Activated naive CD4-positive, alpha-beta T cell treated with Interleukin-2 at 50 U/mL for 16 hours (primary cell): ENCODE data around the gene CA6.
"Not testable (repeated sequence)": the region's sequence is repeated elsewhere in the genome, so short reads cannot be mapped to it uniquely, and the experiment has no call there.

Source experiments
- DNase-seq: peaks from one replicate; pipeline ENCODE4 v3.0.0-alpha.2; 2020

The CA6 gene

DNA sequence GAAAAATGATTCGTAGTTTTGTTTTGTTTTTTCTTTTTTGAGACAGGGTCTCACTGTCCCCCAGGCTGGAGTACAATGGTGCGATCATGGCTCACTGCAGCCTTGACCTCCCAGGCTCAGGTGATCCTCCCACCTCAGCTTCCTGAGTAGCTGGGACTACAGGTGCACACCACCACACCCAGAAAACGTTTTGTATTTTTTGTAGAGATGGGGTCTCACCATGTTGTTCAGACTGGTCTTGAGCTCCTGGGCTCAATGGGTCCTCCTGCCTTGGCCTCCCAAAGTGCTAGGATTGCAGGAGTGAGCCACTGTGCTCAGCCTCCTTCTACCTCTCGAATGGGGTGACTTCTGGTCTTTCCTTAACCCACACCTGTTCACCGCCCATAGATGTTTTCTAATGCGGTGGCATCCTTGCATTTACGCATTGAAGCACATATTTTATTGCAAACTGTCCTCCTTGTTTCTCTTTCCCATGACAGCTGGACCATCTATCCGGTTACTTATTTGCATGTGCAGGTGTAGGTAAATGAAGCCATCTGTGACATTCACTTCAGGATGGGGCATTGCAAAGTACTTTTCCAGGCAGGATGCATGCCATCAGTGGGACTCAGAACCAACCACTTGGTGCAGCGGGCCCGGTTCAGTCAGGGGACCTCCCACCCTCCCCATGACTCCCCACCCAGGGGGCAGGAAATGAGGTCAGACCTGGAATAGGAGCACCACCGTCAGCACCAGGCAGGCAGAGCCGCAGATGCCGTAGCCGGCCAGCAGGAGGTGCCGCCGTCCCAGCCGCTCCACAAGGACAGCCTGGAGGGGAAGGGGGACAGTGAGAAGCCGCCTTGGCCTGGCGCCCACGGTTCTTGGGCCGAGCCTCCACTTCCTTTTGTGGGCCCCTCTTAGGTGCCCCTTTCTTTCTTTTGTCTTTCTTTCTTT lies 64.0 kb downstream of the CA6 start:
- DNase-seq, result peak; percentile 14

DNA sequence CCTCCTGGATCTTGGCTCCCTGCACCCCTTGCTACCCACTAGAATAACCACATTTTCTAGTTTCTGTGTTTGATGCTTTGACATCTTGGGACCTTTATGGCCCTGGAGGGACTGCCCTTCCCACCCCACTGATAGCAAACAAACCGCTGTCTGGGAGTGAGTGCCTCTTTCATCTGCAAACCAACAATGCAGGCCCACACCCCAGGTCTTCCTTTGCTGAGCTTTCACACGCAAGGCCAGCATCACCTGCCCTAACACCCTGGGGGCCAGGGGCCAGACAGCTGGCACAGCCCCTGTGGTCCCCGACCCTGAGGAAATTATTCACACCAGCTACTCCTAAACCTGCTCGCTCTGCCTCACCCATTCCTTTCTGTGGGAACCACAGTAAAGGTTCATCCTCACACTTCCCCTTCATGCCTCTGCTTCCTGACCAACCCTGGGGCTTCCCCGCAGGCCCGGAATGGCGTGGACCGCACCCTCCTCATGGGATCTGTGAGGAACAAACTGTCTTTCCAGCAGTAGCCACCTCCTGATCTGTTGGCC lies 65.2 kb downstream of the CA6 start:
- DNase-seq, result no peak

- no peak for DNase-seq
Measured at GRCh38 chr1:9013819-9014218, 68.2 kb downstream of the CA6 start.

DNA sequence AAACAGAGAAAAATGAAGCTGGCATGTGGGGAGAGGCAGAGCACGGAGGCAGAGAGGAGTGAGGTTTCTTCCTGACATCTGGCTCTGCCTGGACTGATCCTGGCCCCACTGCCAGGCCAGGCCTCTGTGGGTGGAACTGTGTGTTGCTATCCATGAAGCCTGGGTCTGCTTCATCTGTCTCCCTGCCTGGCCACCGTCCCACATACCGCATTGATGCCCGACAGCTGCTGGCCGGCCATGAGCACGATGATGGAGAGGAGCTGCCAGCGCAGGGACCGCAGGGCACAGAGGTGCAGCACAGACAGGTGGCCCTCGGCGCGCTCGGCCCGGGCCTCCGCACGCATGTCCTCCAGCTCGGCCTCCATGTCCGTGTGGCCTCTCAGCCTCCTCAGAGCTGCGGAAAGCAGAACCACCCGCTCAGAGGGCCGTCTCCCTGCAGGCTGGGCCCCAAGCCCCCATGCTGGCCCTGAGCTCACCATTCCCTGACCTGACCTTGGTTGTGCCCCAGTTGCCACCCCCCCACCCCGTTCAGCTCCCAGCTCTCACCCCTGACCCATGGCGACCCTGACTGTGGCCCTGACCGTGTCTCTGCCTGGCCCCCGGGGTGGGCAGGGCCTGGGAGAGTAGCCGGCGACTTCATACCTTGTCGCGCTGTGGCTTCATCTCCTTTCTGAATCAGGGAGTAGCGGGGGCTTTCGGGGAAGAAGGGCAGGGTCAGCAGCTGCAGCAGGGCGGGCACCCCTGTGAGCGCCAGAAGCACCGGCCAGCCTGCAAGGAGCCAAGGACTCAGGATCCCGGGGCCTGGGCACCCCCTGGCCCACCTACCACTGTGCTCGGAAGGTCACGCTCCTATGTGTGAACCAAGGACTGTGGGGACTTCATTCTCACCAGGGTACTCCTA lies 69.1 kb downstream of the CA6 start:
- no peak for DNase-seq

DNA sequence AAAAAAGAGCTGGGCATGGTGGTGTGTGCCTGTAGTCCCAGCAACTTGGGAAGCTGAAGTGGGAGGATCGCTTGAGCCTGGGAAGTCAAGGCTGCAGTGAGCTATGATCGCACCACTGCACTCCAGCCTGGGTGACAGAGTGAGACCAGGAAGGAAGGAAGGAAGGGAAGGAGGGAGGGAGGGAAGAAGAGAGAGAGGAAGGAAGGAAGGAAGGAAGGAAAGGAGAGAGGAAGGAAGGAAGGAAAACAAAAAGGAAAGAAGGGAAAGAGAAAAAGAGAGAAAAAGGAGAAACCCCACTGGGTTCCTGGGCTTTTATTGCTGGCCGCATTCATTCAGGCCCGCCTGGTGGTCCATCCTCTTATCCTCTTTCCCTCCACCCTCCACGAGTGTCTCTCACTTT lies 70.8 kb downstream of the CA6 start:
- no peak for DNase-seq

DNA sequence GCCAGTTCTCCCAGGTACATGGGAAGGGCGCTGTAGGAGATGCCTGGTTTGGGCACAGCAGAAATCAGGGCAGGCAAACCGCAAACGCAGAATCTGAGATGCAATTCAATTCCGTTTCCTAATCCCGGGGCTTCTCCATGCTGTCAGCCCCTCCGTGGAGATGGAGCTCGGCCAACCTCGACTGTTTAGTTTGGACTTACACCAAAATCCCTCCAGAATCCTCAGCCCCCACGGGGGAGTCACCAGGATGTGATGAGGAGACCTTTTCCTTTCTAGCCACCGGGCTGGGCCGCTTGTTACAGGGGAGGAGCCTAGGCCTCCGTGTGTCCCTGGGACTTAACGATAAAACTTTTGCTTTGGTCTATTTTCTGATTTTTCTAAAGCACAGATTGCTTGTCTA lies 72.7 kb downstream of the CA6 start:
- DNase-seq, result no peak

GRCh38 chr1:9019896-9020295 lies 74.2 kb downstream of the CA6 start:
- DNase-seq, result no peak

GRCh38 chr1:9020305-9020704 lies 74.6 kb downstream of the CA6 start:
- DNase-seq, result no peak

GRCh38 chr1:9022026-9022738 lies 76.5 kb downstream of the CA6 start:
- not testable (repeated sequence) for DNase-seq

- no peak for DNase-seq
Measured at GRCh38 chr1:9022773-9023172, 77.1 kb downstream of the CA6 start.
